MM.1S (cell line): ENCODE measurements around the gene MESD.

Experiments
- EZH2 ChIP-seq: fragments of 300-600 bp; sonication (generic); optimal IDR thresholded peaks from 2 replicates; pipeline ENCODE3; 2017; ENCODE audit warnings: low read depth, mild to moderate bottlenecking, antibody characterized with exemption, low read length, mixed read lengths
- EZH2phosphoT487 ChIP-seq: fragments of 300-600 bp; sonication (generic); IDR thresholded peaks from 2 replicates; pipeline ENCODE4 v1.6.1; 2018; ENCODE audit warnings: antibody characterized with exemption, low read length
- TF ChIP-seq, protein P1 (sequence below): fragments of 300-600 bp; sonication (generic); IDR thresholded peaks from 2 replicates; pipeline ENCODE4 v1.5.1; 2016; ENCODE audit warnings: antibody characterized with exemption, low read length, mixed read lengths

GRCh38 chr15:80971143-80971542, 18.5 kb downstream of the MESD start:
- TF ChIP-seq, protein P1, sequence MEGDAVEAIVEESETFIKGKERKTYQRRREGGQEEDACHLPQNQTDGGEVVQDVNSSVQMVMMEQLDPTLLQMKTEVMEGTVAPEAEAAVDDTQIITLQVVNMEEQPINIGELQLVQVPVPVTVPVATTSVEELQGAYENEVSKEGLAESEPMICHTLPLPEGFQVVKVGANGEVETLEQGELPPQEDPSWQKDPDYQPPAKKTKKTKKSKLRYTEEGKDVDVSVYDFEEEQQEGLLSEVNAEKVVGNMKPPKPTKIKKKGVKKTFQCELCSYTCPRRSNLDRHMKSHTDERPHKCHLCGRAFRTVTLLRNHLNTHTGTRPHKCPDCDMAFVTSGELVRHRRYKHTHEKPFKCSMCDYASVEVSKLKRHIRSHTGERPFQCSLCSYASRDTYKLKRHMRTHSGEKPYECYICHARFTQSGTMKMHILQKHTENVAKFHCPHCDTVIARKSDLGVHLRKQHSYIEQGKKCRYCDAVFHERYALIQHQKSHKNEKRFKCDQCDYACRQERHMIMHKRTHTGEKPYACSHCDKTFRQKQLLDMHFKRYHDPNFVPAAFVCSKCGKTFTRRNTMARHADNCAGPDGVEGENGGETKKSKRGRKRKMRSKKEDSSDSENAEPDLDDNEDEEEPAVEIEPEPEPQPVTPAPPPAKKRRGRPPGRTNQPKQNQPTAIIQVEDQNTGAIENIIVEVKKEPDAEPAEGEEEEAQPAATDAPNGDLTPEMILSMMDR, result no peak
- TF ChIP-seq EZH2 (no peak), EZH2phosphoT487 (no peak)
